GM23338 (cell line): ENCODE data around the gene TSTD2. TPM values are rescaled to one million over a fixed set of nuclear protein-coding genes. Genes with fewer than 3 reads are reported as not detected.

Source experiments
- ATAC-seq: fragments of 200-7000 bp; cut with Tn5 transposase; 3 replicates; pipeline ENCODE4 v1.9.1; 2020
- DNase-seq: peaks from one replicate; pipeline ENCODE4 v3.0.0-alpha.2; 2015; ENCODE audit warnings: low spot score
- H2AFZ ChIP-seq: fragments of 200-600 bp; sonication (generic); 2 replicates; pipeline ENCODE4 v1.8.0; 2016; ENCODE audit warnings: antibody characterized with exemption, mild to moderate bottlenecking, moderate library complexity
- H3F3A ChIP-seq: fragments of 200-600 bp; sonication (generic); replicated peaks from 2 replicates; pipeline ENCODE4 v1.8.0; 2017; ENCODE audit warnings: antibody characterized with exemption, mixed run types, low read depth
- H3K27ac ChIP-seq: fragments of 200-600 bp; sonication (generic); 2 replicates; pipeline ENCODE4 v1.6.1; 2016; ENCODE audit warnings: low read depth
- H3K27me3 ChIP-seq: fragments of 200-600 bp; sonication (generic); 2 replicates; pipeline ENCODE4 v1.8.0; 2016; ENCODE audit warnings: mild to moderate bottlenecking, mixed run types, moderate library complexity; ENCODE audit not compliant: insufficient read depth
- H3K36me3 ChIP-seq: fragments of 200-600 bp; sonication (generic); 2 replicates; pipeline ENCODE4 v1.8.0; 2016; ENCODE audit warnings: mild to moderate bottlenecking; ENCODE audit not compliant: insufficient read depth
- H3K4me1 ChIP-seq: fragments of 200-600 bp; sonication (generic); 2 replicates; pipeline ENCODE4 v1.8.0; 2016; ENCODE audit warnings: mild to moderate bottlenecking, moderate library complexity; ENCODE audit not compliant: insufficient read depth
- H3K4me2 ChIP-seq: fragments of 200-600 bp; sonication (generic); 2 replicates; pipeline ENCODE4 v1.7.1; 2017; ENCODE audit warnings: mixed run types
- H3K4me3 ChIP-seq: fragments of 200-600 bp; sonication (generic); 2 replicates; pipeline ENCODE4 v1.6.1; 2016; ENCODE audit warnings: mixed run types
- H3K79me2 ChIP-seq: fragments of 200-600 bp; sonication (generic); replicated peaks from 2 replicates; pipeline ENCODE4 v1.8.0; 2017; ENCODE audit warnings: mild to moderate bottlenecking; ENCODE audit not compliant: insufficient read depth
- H3K9me2 ChIP-seq: fragments of 200-600 bp; sonication (generic); 2 replicates; pipeline ENCODE4 v1.8.0; 2017; ENCODE audit not compliant: insufficient read depth
- H4K20me1 ChIP-seq: fragments of 200-600 bp; sonication (generic); replicated peaks from 2 replicates; pipeline ENCODE4 v1.8.0; 2017; ENCODE audit warnings: mild to moderate bottlenecking; ENCODE audit not compliant: insufficient read depth
- H3K27ac Mint-ChIP-seq: 2 replicates; pipeline ENCODE4 v1.8.0; 2020; ENCODE audit warnings: inconsistent platforms, mild to moderate bottlenecking, moderate library complexity, mixed read lengths
- H3K27me3 Mint-ChIP-seq: 3 replicates; pipeline ENCODE4 v1.8.0; 2022; ENCODE audit warnings: low read depth, mild to moderate bottlenecking, moderate library complexity, mixed read lengths, inconsistent platforms; ENCODE audit not compliant: insufficient read depth, poor library complexity
- H3K36me3 Mint-ChIP-seq: 3 replicates; pipeline ENCODE4 v1.8.0; 2021; ENCODE audit warnings: low read depth, mild to moderate bottlenecking, inconsistent platforms, moderate library complexity, mixed read lengths
- H3K4me1 Mint-ChIP-seq: 3 replicates; pipeline ENCODE4 v1.8.0; 2020; ENCODE audit warnings: mild to moderate bottlenecking, inconsistent platforms, mixed read lengths
- H3K4me3 Mint-ChIP-seq: 3 replicates; pipeline ENCODE4 v1.8.0; 2021; ENCODE audit warnings: moderate library complexity, mild to moderate bottlenecking, inconsistent platforms, mixed read lengths
- H3K9me3 Mint-ChIP-seq: 3 replicates; pipeline ENCODE4 v1.8.0; 2020; ENCODE audit warnings: moderate library complexity, mild to moderate bottlenecking, inconsistent platforms, mixed read lengths
- CTCF ChIP-seq, 2 experiments: fragments of 200-600 bp in 1 of 2; sonication (generic) in 1 of 2; conservative IDR thresholded peaks; 2 replicates each; pipeline versions ENCODE4 v1.5.1 to v1.6.1; 2016 to 2017; ENCODE audit warnings: antibody characterized with exemption in 2 of 2, low read depth in 2 of 2, mild to moderate bottlenecking in 2 of 2, moderate library complexity in 1 of 2
- ETS1 ChIP-seq: IDR thresholded peaks from 2 replicates; pipeline ENCODE4 v1.6.1; 2016; ENCODE audit warnings: antibody characterized with exemption
- EZH2 ChIP-seq: fragments of 200-600 bp; sonication (generic); IDR thresholded peaks from one replicate; pipeline ENCODE4 v1.8.0; 2017; ENCODE audit warnings: antibody characterized with exemption, mild to moderate bottlenecking, low read depth; ENCODE audit not compliant: unreplicated experiment
- EZH2phosphoT487 ChIP-seq: fragments of 200-600 bp; sonication (generic); IDR thresholded peaks from one replicate; pipeline ENCODE4 v1.8.1; 2018; ENCODE audit warnings: antibody characterized with exemption; ENCODE audit not compliant: unreplicated experiment
- NANOG ChIP-seq: IDR thresholded peaks from 2 replicates; pipeline ENCODE4 v1.6.1; 2016; ENCODE audit warnings: antibody characterized with exemption, borderline replicate concordance
- ZNF114 ChIP-seq: fragments of 250-450 bp; sonication (Bioruptor Pico); IDR thresholded peaks from 2 replicates; pipeline ENCODE4 v1.5.0; 2020; ENCODE audit warnings: mild to moderate bottlenecking, moderate library complexity
- ZNF331 ChIP-seq: fragments of 250-450 bp; sonication (Bioruptor Pico); IDR thresholded peaks from 2 replicates; pipeline ENCODE4 v1.5.0; 2020; ENCODE audit warnings: low read depth, mild to moderate bottlenecking, moderate library complexity
- polyA plus RNA-seq: library from polyadenylated mRNA; unstranded; fragments of >200 nt; fragmentation: Nextera tagmentation; extraction: Ambion mirVana; gene quantifications from 2 replicates; pipeline ENCODE4 v1.2.1, GENCODE V29; 2016
- total RNA-seq: library from RNA; depleted of rRNA; stranded (reverse); fragments of >200 nt; shearing (Covaris generic); gene quantifications from 2 replicates; pipeline ENCODE4 v1.2.3, GENCODE V29; 2014
- TF ChIP-seq, protein P1 (sequence below): IDR thresholded peaks from one replicate; pipeline ENCODE4 v1.6.1; 2018; ENCODE audit warnings: antibody characterized with exemption; ENCODE audit not compliant: unreplicated experiment
- TF ChIP-seq, protein P2 (sequence below): fragments of 250-450 bp; sonication (Bioruptor Pico); IDR thresholded peaks from 2 replicates; pipeline ENCODE4 v1.5.0; 2020; ENCODE audit warnings: mild to moderate bottlenecking, moderate library complexity

Gene TSTD2
- total and polyA plus RNA-seq, 2 experiments from 2014 or later, result 8.5 to 21.8 TPM

GRCh38 chr9:97633859-97634490 lies 807 bp upstream of the TSTD2 start:
- peaks cover 80% of the 10 kb centered on the region for H3K79me2 ChIP-seq
- peak overlapping the region; percentile 91 for H3K4me3 ChIP-seq
- DNase-seq (peak; percentile 31), ATAC-seq (no peak; the same call in 2 of the 3 replicates)
- H3K27me3 ChIP-seq, result no peaks in the 10 kb centered on the region
- peaks cover 42% of the 10 kb centered on the region for H3K4me1 Mint-ChIP-seq
- peak overlapping the region; percentile 84 for H3K27ac Mint-ChIP-seq
- peaks cover 3% of the 10 kb centered on the region; the same call in 1 of the 3 replicates for H3K36me3 Mint-ChIP-seq
- TF ChIP-seq, protein P1, sequence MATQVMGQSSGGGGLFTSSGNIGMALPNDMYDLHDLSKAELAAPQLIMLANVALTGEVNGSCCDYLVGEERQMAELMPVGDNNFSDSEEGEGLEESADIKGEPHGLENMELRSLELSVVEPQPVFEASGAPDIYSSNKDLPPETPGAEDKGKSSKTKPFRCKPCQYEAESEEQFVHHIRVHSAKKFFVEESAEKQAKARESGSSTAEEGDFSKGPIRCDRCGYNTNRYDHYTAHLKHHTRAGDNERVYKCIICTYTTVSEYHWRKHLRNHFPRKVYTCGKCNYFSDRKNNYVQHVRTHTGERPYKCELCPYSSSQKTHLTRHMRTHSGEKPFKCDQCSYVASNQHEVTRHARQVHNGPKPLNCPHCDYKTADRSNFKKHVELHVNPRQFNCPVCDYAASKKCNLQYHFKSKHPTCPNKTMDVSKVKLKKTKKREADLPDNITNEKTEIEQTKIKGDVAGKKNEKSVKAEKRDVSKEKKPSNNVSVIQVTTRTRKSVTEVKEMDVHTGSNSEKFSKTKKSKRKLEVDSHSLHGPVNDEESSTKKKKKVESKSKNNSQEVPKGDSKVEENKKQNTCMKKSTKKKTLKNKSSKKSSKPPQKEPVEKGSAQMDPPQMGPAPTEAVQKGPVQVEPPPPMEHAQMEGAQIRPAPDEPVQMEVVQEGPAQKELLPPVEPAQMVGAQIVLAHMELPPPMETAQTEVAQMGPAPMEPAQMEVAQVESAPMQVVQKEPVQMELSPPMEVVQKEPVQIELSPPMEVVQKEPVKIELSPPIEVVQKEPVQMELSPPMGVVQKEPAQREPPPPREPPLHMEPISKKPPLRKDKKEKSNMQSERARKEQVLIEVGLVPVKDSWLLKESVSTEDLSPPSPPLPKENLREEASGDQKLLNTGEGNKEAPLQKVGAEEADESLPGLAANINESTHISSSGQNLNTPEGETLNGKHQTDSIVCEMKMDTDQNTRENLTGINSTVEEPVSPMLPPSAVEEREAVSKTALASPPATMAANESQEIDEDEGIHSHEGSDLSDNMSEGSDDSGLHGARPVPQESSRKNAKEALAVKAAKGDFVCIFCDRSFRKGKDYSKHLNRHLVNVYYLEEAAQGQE, result no peak
- no peak for TF ChIP-seq ZNF331 (CRISPR knock-in tag)
- no peak for TF ChIP-seq CTCF (conservative IDR thresholded peaks at IDR 0.05; ENCODE audit: low read depth in 2 of 2)
- no peak for TF ChIP-seq EZH2
- TF ChIP-seq EZH2phosphoT487, result no peak
- TF ChIP-seq, protein P2, sequence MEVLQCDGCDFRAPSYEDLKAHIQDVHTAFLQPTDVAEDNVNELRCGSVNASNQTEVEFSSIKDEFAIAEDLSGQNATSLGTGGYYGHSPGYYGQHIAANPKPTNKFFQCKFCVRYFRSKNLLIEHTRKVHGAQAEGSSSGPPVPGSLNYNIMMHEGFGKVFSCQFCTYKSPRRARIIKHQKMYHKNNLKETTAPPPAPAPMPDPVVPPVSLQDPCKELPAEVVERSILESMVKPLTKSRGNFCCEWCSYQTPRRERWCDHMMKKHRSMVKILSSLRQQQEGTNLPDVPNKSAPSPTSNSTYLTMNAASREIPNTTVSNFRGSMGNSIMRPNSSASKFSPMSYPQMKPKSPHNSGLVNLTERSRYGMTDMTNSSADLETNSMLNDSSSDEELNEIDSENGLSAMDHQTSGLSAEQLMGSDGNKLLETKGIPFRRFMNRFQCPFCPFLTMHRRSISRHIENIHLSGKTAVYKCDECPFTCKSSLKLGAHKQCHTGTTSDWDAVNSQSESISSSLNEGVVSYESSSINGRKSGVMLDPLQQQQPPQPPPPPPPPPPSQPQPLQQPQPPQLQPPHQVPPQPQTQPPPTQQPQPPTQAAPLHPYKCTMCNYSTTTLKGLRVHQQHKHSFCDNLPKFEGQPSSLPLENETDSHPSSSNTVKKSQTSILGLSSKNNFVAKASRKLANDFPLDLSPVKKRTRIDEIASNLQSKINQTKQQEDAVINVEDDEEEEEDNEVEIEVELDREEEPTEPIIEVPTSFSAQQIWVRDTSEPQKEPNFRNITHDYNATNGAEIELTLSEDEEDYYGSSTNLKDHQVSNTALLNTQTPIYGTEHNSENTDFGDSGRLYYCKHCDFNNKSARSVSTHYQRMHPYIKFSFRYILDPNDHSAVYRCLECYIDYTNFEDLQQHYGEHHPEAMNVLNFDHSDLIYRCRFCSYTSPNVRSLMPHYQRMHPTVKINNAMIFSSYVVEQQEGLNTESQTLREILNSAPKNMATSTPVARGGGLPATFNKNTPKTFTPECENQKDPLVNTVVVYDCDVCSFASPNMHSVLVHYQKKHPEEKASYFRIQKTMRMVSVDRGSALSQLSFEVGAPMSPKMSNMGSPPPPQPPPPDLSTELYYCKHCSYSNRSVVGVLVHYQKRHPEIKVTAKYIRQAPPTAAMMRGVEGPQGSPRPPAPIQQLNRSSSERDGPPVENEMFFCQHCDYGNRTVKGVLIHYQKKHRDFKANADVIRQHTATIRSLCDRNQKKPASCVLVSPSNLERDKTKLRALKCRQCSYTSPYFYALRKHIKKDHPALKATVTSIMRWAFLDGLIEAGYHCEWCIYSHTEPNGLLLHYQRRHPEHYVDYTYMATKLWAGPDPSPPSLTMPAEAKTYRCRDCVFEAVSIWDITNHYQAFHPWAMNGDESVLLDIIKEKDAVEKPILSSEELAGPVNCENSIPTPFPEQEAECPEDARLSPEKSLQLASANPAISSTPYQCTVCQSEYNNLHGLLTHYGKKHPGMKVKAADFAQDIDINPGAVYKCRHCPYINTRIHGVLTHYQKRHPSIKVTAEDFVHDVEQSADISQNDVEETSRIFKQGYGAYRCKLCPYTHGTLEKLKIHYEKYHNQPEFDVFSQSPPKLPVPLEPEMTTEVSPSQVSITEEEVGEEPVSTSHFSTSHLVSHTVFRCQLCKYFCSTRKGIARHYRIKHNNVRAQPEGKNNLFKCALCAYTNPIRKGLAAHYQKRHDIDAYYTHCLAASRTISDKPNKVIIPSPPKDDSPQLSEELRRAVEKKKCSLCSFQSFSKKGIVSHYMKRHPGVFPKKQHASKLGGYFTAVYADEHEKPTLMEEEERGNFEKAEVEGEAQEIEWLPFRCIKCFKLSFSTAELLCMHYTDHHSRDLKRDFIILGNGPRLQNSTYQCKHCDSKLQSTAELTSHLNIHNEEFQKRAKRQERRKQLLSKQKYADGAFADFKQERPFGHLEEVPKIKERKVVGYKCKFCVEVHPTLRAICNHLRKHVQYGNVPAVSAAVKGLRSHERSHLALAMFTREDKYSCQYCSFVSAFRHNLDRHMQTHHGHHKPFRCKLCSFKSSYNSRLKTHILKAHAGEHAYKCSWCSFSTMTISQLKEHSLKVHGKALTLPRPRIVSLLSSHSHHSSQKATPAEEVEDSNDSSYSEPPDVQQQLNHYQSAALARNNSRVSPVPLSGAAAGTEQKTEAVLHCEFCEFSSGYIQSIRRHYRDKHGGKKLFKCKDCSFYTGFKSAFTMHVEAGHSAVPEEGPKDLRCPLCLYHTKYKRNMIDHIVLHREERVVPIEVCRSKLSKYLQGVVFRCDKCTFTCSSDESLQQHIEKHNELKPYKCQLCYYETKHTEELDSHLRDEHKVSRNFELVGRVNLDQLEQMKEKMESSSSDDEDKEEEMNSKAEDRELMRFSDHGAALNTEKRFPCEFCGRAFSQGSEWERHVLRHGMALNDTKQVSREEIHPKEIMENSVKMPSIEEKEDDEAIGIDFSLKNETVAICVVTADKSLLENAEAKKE (CRISPR knock-in tag), result no peak
- TF ChIP-seq ETS1, result no peak
- no peak for TF ChIP-seq ZNF114 (CRISPR knock-in tag)
- TF ChIP-seq NANOG, result no peak
- no peaks in the 10 kb centered on the region for H3K9me2 ChIP-seq
- no peak overlapping the region for H2AFZ ChIP-seq
- peak overlapping the region; percentile 95 for H3K27ac ChIP-seq
- no peaks in the 10 kb centered on the region for H3K36me3 ChIP-seq
- H3K4me3 Mint-ChIP-seq, result peak overlapping the region; percentile 91
- H3K9me3 Mint-ChIP-seq, result no peaks in the 10 kb centered on the region
- peaks cover 3% of the 10 kb centered on the region; the same call in 1 of the 2 replicates for H3F3A ChIP-seq
- peak overlapping the region; percentile 89 for H3K4me2 ChIP-seq
- H4K20me1 ChIP-seq, result peaks cover 45% of the 10 kb centered on the region
- H3K4me1 ChIP-seq, result peaks cover 22% of the 10 kb centered on the region
- peaks cover 7% of the 10 kb centered on the region for H3K27me3 Mint-ChIP-seq
